Stimulated activated CD8-positive, alpha-beta memory T cell treated with anti-CD3 and anti-CD28 coated beads, Interleukin-4, amount 100 ng/mL, for 1 hour (primary cell): ENCODE measurements around the gene NDC1.

Source experiments
- DNase-seq, 2 donors: peaks; one replicate each; pipeline ENCODE4 v3.0.0-alpha.2; 2020; ENCODE audit warnings: low read depth in 2 of 2, low spot score in 1 of 2

NDC1 gene

GRCh38 chr1:53732409-53732808 lies 105.7 kb downstream of the NDC1 start:
- DNase-seq, result no peak

- DNase-seq, result no peak
Observed at GRCh38 chr1:53731779-53732305, 106.3 kb downstream of the NDC1 start.

- DNase-seq, result no peak
Observed at GRCh38 chr1:53731043-53731600, 107.0 kb downstream of the NDC1 start.

GRCh38 chr1:53730224-53730865 lies 107.8 kb downstream of the NDC1 start:
- no peak for DNase-seq

- no peak for DNase-seq
Observed at GRCh38 chr1:53729456-53730223, 108.5 kb downstream of the NDC1 start.

GRCh38 chr1:53728702-53729455 lies 109.2 kb downstream of the NDC1 start:
- no peak for DNase-seq

- DNase-seq, result no peak
Observed at GRCh38 chr1:53728196-53728595, 109.9 kb downstream of the NDC1 start.

GRCh38 chr1:53727461-53728092 lies 110.5 kb downstream of the NDC1 start:
- DNase-seq, result no peak

- DNase-seq, result no peak
Observed at GRCh38 chr1:53726009-53726600, 112.0 kb downstream of the NDC1 start.

GRCh38 chr1:53725238-53725689 lies 112.8 kb downstream of the NDC1 start:
- no peak for DNase-seq

GRCh38 chr1:53722025-53722424 lies 116.1 kb downstream of the NDC1 start:
- DNase-seq, result no peak

GRCh38 chr1:53721088-53721487 lies 117.0 kb downstream of the NDC1 start:
- DNase-seq, result no peak

GRCh38 chr1:53719469-53719868 lies 118.6 kb downstream of the NDC1 start:
- DNase-seq, result no peak

GRCh38 chr1:53718443-53718842 lies 119.7 kb downstream of the NDC1 start:
- DNase-seq, result no peak

GRCh38 chr1:53717025-53717804 lies 120.9 kb downstream of the NDC1 start:
- no peak for DNase-seq

GRCh38 chr1:53716150-53716549 lies 121.9 kb downstream of the NDC1 start:
- DNase-seq, result no peak

- DNase-seq, result no peak
Observed at GRCh38 chr1:53715478-53715877, 122.6 kb downstream of the NDC1 start.
